Measurements from ENCODE around the gene FGF14. TPM values are rescaled to one million over a fixed set of nuclear protein-coding genes. Genes with fewer than 3 reads are reported as not detected.

Gene FGF14
- total and polyA plus RNA-seq, 2 donors (not counting 3 experiments of a cell fraction or from before 2014, with no cell fraction given): not detected

DNA sequence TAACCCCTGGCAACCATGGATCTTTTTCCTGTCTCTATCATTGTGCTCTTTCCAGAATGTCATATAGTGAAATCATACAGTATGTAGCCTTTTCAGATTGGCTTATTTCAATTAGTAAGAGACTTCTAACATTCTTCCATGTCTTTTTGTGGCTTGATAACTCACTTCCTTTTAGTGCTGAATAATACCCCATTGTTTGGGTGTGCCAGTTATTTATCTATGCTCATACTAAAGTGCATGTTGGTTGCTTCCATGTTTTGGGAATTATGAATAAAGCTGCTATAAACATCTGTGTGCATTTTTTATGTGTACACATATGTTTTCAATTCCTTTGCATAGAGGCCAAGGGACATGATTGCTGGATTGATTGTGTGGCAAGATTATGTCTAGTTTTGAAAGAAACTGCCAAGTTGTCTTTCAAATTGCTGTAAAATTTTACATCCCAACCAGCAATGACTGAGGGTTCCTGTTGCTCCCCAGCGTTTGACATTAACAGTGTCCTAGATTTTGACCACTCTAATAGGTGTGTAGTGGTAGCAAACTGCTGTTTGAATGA, 590.5 kb downstream of the FGF14 start:
- intact Hi-C loops (cut with micrococcal nuclease) (no loop called here), dilution Hi-C loops (cut with MboI; ENCODE audit: extremely low pct_ligation_motif_present, low sequenced_read_pairs) (no loop called here)
- no peaks in the 10 kb centered on the region for H3K36me3 ChIP-seq (ENCODE audit: control insufficient read depth in 2 of 2, extremely low read depth in 1 of 2, insufficient read depth in 2 of 2, low read length in 2 of 2)
- H3K27me3 ChIP-seq (ENCODE audit: control insufficient read depth in 2 of 2, insufficient read depth in 2 of 2, low read length in 2 of 2): no peaks in the 10 kb centered on the region
- no peaks in the 10 kb centered on the region for H4K20me1 ChIP-seq (replicated peaks; ENCODE audit: control insufficient read depth, extremely low read depth, insufficient read depth, low read length)
- DNase-seq (ENCODE audit: low read depth, low spot score) (no peak), FAIRE-seq (no peak)
- H3K4me3 ChIP-seq (replicated peaks in 1 of 3; ENCODE audit: insufficient read depth in 1 of 3, low read depth in 1 of 3, low read length in 3 of 3): no peak overlapping the region
- no peaks in the 10 kb centered on the region for H3K9me1 ChIP-seq (replicated peaks; ENCODE audit: control insufficient read depth, extremely low read depth, insufficient read depth, low read length)
- H3K9me3 ChIP-seq (replicated peaks; ENCODE audit: control insufficient read depth, insufficient read depth, low read length): no peaks in the 10 kb centered on the region
- H3K9ac ChIP-seq (replicated peaks; ENCODE audit: extremely low read depth, insufficient read depth, low read length): no peak overlapping the region
- no TSS peak for BruUV-seq (replicated peaks)
- ChIA-PET POLR2A (no interaction called here), CTCF (no interaction called here)
- no peak overlapping the region for H3K4me2 ChIP-seq (ENCODE audit: insufficient read depth, low read length)
- H3K79me2 ChIP-seq (ENCODE audit: control insufficient read depth, insufficient read depth, low read length): no peaks in the 10 kb centered on the region
- H3K27ac ChIP-seq (ENCODE audit: insufficient read depth, low read depth, low read length): no peak overlapping the region
- H3K4me1 ChIP-seq (ENCODE audit: control insufficient read depth, extremely low read depth, insufficient read depth, low read length): no peaks in the 10 kb centered on the region
- TF ChIP-seq GATA2 (IDR thresholded peaks at IDR 0.05; ENCODE audit: insufficient read depth, insufficient read length, low read depth, low read length): no peak
- TF ChIP-seq, protein P1, sequence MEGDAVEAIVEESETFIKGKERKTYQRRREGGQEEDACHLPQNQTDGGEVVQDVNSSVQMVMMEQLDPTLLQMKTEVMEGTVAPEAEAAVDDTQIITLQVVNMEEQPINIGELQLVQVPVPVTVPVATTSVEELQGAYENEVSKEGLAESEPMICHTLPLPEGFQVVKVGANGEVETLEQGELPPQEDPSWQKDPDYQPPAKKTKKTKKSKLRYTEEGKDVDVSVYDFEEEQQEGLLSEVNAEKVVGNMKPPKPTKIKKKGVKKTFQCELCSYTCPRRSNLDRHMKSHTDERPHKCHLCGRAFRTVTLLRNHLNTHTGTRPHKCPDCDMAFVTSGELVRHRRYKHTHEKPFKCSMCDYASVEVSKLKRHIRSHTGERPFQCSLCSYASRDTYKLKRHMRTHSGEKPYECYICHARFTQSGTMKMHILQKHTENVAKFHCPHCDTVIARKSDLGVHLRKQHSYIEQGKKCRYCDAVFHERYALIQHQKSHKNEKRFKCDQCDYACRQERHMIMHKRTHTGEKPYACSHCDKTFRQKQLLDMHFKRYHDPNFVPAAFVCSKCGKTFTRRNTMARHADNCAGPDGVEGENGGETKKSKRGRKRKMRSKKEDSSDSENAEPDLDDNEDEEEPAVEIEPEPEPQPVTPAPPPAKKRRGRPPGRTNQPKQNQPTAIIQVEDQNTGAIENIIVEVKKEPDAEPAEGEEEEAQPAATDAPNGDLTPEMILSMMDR (IDR thresholded peaks at IDR 0.05; ENCODE audit: extremely low read depth in 1 of 2, insufficient read depth in 1 of 2, low read depth in 1 of 2, low read length in 2 of 2): no peak
- no peak for TF ChIP-seq POLR2A (IDR thresholded peaks at IDR 0.05; ENCODE audit: low read depth, low read length)
- no peak for TF ChIP-seq FOS (IDR thresholded peaks at IDR 0.05; ENCODE audit: borderline replicate concordance, insufficient read depth, low read length)
- no peak for TF ChIP-seq POLR2AphosphoS5 (IDR thresholded peaks at IDR 0.05; ENCODE audit: insufficient read depth, low read depth, low read length)
- no peak for TF ChIP-seq EZH2 (IDR thresholded peaks at IDR 0.05; ENCODE audit: borderline replicate concordance, low read depth, low read length, severe bottlenecking)
- no peak for TF ChIP-seq MYC (IDR thresholded peaks at IDR 0.05; ENCODE audit: low read depth, low read length)
- no peak for TF ChIP-seq JUN (IDR thresholded peaks at IDR 0.05; ENCODE audit: borderline replicate concordance, insufficient read depth, insufficient read length, low read depth)
- TF ChIP-seq MAX (IDR thresholded peaks at IDR 0.05; ENCODE audit: insufficient read depth, insufficient read length): no peak
- H2AFZ ChIP-seq (ENCODE audit: low read depth, low read length): no peak overlapping the region
